HG02981 (cell line): Measurements from ENCODE around the gene CAND2.
A peak's percentile ranks its signal among the peaks of the same experiment; 100 is the strongest.
"Not testable (repeated sequence)": the region's sequence is repeated elsewhere in the genome, so short reads cannot be mapped to it uniquely, and the experiment has no call there.

ENCODE experiments used
- ATAC-seq: cut with Tn5 transposase; IDR thresholded peaks from one replicate; pipeline ENCODE4 v1.9.1; 2021; ENCODE audit warnings: mild to moderate bottlenecking, moderate library complexity; ENCODE audit not compliant: unreplicated experiment

Gene CAND2

GRCh38 chr3:12829886-12830784, 33.7 kb downstream of the CAND2 start:
- ATAC-seq, result no peak

- no peak for ATAC-seq
Measured at GRCh38 chr3:12830785-12831156, 34.3 kb downstream of the CAND2 start.

GRCh38 chr3:12831301-12831866, 34.9 kb downstream of the CAND2 start:
- no peak for ATAC-seq

GRCh38 chr3:12832350-12833221, 36.1 kb downstream of the CAND2 start:
- no peak for ATAC-seq

- no peak for ATAC-seq
Measured at GRCh38 chr3:12833222-12834161, 37.0 kb downstream of the CAND2 start.

- no peak for ATAC-seq
Measured at GRCh38 chr3:12835052-12835665, 38.7 kb downstream of the CAND2 start.

GRCh38 chr3:12837295-12837986, 41.0 kb downstream of the CAND2 start:
- no peak for ATAC-seq

GRCh38 chr3:12838179-12838965, 41.9 kb downstream of the CAND2 start:
- ATAC-seq, result no peak

GRCh38 chr3:12839156-12839946, 42.9 kb downstream of the CAND2 start:
- no peak for ATAC-seq

- ATAC-seq, result not testable (repeated sequence)
Measured at GRCh38 chr3:12840148-12840547, 43.7 kb downstream of the CAND2 start.

GRCh38 chr3:12840591-12841148, 44.2 kb downstream of the CAND2 start:
- peak; percentile 35 for ATAC-seq

- peak; percentile 79 for ATAC-seq
Measured at GRCh38 chr3:12841149-12841969, 44.9 kb downstream of the CAND2 start, which contains the start of gene RPL32. TSS of gene RPL32 (minus strand) at chr3:12841565. CDS start at chr3:12840237, 1,328 bp downstream.

- peak; percentile 2 for ATAC-seq
Measured at GRCh38 chr3:12841970-12842328, 45.5 kb downstream of the CAND2 start.

GRCh38 chr3:12842469-12842868, 46.0 kb downstream of the CAND2 start:
- no peak for ATAC-seq

- no peak for ATAC-seq
Measured at GRCh38 chr3:12845811-12846210, 49.3 kb downstream of the CAND2 start.

GRCh38 chr3:12852201-12852600, 55.7 kb downstream of the CAND2 start:
- no peak for ATAC-seq
